ENCODE data around the gene KMT2A. TPM values are rescaled to one million over a fixed set of nuclear protein-coding genes. Genes with fewer than 3 reads are reported as not detected.

KMT2A gene
- total and polyA plus RNA-seq, 10 of the 15 experiments (the other 5 are each of a cell fraction or from before 2014, with no cell fraction given) = 6.1 to 56.9 (median 25.4) TPM

GRCh38 chr11:118530683-118531596 lies 94.6 kb downstream of the KMT2A start, which contains the start of gene TMEM25 (continued):
- TF ChIP-seq EP300 (IDR thresholded peaks at IDR 0.05; ENCODE audit: borderline replicate concordance in 1 of 2, control insufficient read depth in 1 of 2, low read depth in 2 of 2, low read length in 2 of 2) (no peak), ZBED1 (IDR thresholded peaks at IDR 0.05; ENCODE audit: borderline replicate concordance) (no peak), CHD4 (IDR thresholded peaks at IDR 0.05) (no peak), BMI1 (IDR thresholded peaks at IDR 0.05; ENCODE audit: borderline replicate concordance) (no peak), ASH2L (IDR thresholded peaks at IDR 0.05; ENCODE audit: borderline replicate concordance, low read depth) (0 out of 2 replicates have a peak, but pooled peaks have one; percentile 18), SMAD5 (IDR thresholded peaks at IDR 0.05; ENCODE audit: low read depth) (no peak), RELB (IDR thresholded peaks at IDR 0.05; ENCODE audit: low read depth) (peak; percentile 87), MEF2B (IDR thresholded peaks at IDR 0.05; ENCODE audit: partially characterized antibody, poor library complexity, severe bottlenecking) (peak; percentile 48), TCF7 (IDR thresholded peaks at IDR 0.05; ENCODE audit: borderline replicate concordance) (no peak), BCLAF1 (IDR thresholded peaks at IDR 0.05) (no peak), CHD2 (IDR thresholded peaks at IDR 0.05; ENCODE audit: borderline replicate concordance, low read depth, low read length) (peak; percentile 30; the same call in 1 of the 2 replicates), NR2C2 (IDR thresholded peaks at IDR 0.05; ENCODE audit: borderline replicate concordance, control insufficient read depth, insufficient read length, low read depth) (peak; percentile 62), NFYB (IDR thresholded peaks at IDR 0.05; ENCODE audit: insufficient read depth, low read depth, low read length) (no peak), IRF4 (IDR thresholded peaks at IDR 0.05; ENCODE audit: low read depth, low read length) (no peak), ETV6 (conservative IDR thresholded peaks at IDR 0.05 in 1 of 2, IDR thresholded peaks at IDR 0.05 in 1 of 2; ENCODE audit: borderline replicate concordance in 1 of 2, low read depth in 1 of 2) (no peak), KDM1A (IDR thresholded peaks at IDR 0.05; ENCODE audit: borderline replicate concordance) (no peak), E2F4 (IDR thresholded peaks at IDR 0.05; ENCODE audit: low read depth, low read length) (no peak)
